A673 (cell line): ENCODE data around the gene S100B. TPM values are rescaled to one million over a fixed set of nuclear protein-coding genes. Genes with fewer than 3 reads are reported as not detected.

ENCODE experiments used
- BruUV-seq: library from RNA; stranded (reverse); fragments of 400-500 nt; replicated peaks from 2 replicates; lab custom pipeline; 2021; lab: Mats Ljungman, UMichigan
- CTCF ChIA-PET: fragments of 300-600 bp; sonication (Branson Sonifier 250); formaldehyde crosslinking; loops from one replicate; lab custom pipeline; 2022; ENCODE audit warnings: antibody characterized with exemption; lab: Charles Lee
- POLR2A ChIA-PET: fragments of 300-600 bp; sonication (Branson Sonifier 250); formaldehyde crosslinking; loops from one replicate; lab custom pipeline; 2022; ENCODE audit warnings: antibody characterized with exemption; ENCODE audit not compliant: low non-redundant PET; lab: Charles Lee
- DNase-seq: peaks from one replicate; pipeline ENCODE4 v3.0.0-alpha.2; 2015; ENCODE audit warnings: low spot score
- H3K27ac ChIP-seq: fragments of 200-600 bp; sonication (generic); 2 replicates; pipeline ENCODE4 v1.5.1; 2016; ENCODE audit warnings: mixed run types, low read depth, mild to moderate bottlenecking, mixed read lengths, antibody characterized with exemption, low read length; ENCODE audit not compliant: poor library complexity, severe bottlenecking
- H3K27me3 ChIP-seq: fragments of 200-600 bp; sonication (generic); replicated peaks from 2 replicates; pipeline ENCODE4 v1.6.1; 2017; ENCODE audit warnings: mixed run types, low read depth, mild to moderate bottlenecking, mixed read lengths, antibody characterized with exemption, low read length; ENCODE audit not compliant: insufficient read depth, poor library complexity
- H3K36me3 ChIP-seq: fragments of 200-600 bp; sonication (generic); 2 replicates; pipeline ENCODE4 v1.6.1; 2016; ENCODE audit warnings: mixed run types, mild to moderate bottlenecking, mixed read lengths, antibody characterized with exemption, low read length; ENCODE audit not compliant: insufficient read depth, poor library complexity, severe bottlenecking
- H3K4me1 ChIP-seq: fragments of 200-600 bp; sonication (generic); 2 replicates; pipeline ENCODE4 v1.6.1; 2017; ENCODE audit warnings: mixed run types, mild to moderate bottlenecking, mixed read lengths, antibody characterized with exemption, low read length; ENCODE audit not compliant: insufficient read depth, poor library complexity, severe bottlenecking
- H3K4me3 ChIP-seq: fragments of 200-600 bp; sonication (generic); 2 replicates; pipeline ENCODE4 v1.5.1; 2016; ENCODE audit warnings: low read depth, mixed run types, mild to moderate bottlenecking, mixed read lengths, low read length; ENCODE audit not compliant: poor library complexity, severe bottlenecking
- H3K9me3 ChIP-seq: fragments of 200-600 bp; sonication (generic); 2 replicates; pipeline ENCODE4 v1.6.1; 2016; ENCODE audit warnings: mixed run types, low read depth, mild to moderate bottlenecking, mixed read lengths, antibody characterized with exemption, low read length; ENCODE audit not compliant: poor library complexity, severe bottlenecking
- EZH2 ChIP-seq: fragments of 200-600 bp; sonication (generic); IDR thresholded peaks from 2 replicates; pipeline ENCODE4 v1.6.1; 2017; ENCODE audit warnings: borderline replicate concordance, low read depth, mild to moderate bottlenecking, mixed read lengths, antibody characterized with exemption, low read length; ENCODE audit not compliant: poor library complexity, severe bottlenecking
- intact Hi-C: fragments of 100-400 bp; cut with micrococcal nuclease; formaldehyde crosslinking; loops from one replicate; pipeline ENCODE4 v1.10.0; 2022; ENCODE audit not compliant: unreplicated experiment
- total RNA-seq: library from RNA; stranded (reverse); gene quantifications from 2 replicates; pipeline ENCODE4 v1.2.3, GENCODE V29; 2021
- TF ChIP-seq, protein P1 (sequence below): fragments of 300-800, 200-600 bp; sonication (generic); conservative IDR thresholded peaks from 2 replicates; pipeline ENCODE4 v1.5.1; 2017; ENCODE audit warnings: low read depth, mild to moderate bottlenecking, antibody characterized with exemption, low read length, moderate library complexity, mixed read lengths

S100B gene
- total RNA-seq, 1 experiment from 2014 or later = not detected

DNA sequence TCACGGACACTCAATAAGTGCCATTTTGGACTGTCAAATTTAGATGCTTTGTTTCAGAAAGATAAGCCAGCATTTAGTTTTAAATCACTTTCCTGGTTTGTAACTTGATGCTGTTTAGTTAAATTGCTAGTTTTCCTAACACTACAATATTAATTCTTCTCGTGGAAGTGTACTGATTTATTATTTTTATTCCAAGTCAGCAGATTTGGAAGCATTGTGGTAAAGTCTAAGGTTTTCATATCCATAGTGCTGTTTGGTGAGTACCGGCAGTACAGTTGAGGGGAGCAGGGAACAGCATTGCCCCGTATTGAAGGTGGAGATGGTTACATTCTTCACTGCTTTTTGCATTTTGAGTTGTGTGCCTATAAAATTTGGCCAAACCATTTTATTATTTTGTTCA is 36.3 kb downstream of the S100B start:
- Histone ChIP-seq H3K27ac (no peak overlapping the region), H3K4me3 (no peak overlapping the region), H3K4me1 (no peaks in the 10 kb centered on the region), H3K27me3 (no peaks in the 10 kb centered on the region), H3K36me3 (peaks cover 31% of the 10 kb centered on the region), H3K9me3 (no peaks in the 10 kb centered on the region)
- TF ChIP-seq, protein P1, sequence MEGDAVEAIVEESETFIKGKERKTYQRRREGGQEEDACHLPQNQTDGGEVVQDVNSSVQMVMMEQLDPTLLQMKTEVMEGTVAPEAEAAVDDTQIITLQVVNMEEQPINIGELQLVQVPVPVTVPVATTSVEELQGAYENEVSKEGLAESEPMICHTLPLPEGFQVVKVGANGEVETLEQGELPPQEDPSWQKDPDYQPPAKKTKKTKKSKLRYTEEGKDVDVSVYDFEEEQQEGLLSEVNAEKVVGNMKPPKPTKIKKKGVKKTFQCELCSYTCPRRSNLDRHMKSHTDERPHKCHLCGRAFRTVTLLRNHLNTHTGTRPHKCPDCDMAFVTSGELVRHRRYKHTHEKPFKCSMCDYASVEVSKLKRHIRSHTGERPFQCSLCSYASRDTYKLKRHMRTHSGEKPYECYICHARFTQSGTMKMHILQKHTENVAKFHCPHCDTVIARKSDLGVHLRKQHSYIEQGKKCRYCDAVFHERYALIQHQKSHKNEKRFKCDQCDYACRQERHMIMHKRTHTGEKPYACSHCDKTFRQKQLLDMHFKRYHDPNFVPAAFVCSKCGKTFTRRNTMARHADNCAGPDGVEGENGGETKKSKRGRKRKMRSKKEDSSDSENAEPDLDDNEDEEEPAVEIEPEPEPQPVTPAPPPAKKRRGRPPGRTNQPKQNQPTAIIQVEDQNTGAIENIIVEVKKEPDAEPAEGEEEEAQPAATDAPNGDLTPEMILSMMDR = no peak
- no peak for TF ChIP-seq EZH2
- DNase-seq = no peak
- BruUV-seq = no TSS peak
- intact Hi-C loops = no loop called here
- CTCF ChIA-PET = no interaction called here
- POLR2A ChIA-PET = no interaction called here

DNA sequence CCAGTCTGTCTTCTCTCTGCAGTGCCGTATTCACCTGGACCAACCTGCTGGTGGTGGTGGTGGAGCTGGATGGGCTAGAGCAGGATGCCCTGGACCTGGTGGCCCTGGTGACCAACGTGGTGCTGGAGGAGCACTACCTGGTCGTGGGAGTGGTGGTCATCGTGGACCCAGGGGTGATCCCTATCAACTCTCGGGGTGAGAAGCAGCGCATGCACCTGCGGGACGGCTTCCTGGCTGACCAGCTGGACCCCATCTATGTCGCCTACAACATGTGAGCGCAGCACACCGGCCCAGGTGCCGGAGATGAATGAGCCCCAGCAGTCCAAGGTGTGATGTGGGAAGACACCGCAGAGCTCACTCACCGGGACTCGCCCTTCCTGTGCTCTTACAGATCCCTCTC is 37.5 kb downstream of the S100B start:
- ChIA-PET CTCF (no interaction called here), POLR2A (no interaction called here)
- no peaks in the 10 kb centered on the region for H3K9me3 ChIP-seq
- H3K4me1 ChIP-seq = no peaks in the 10 kb centered on the region
- H3K36me3 ChIP-seq = peaks cover 30% of the 10 kb centered on the region
- no peak for DNase-seq
- no peak overlapping the region for H3K27ac ChIP-seq
- TF ChIP-seq, protein P1 = no peak
- TF ChIP-seq EZH2 = no peak
- H3K27me3 ChIP-seq = no peaks in the 10 kb centered on the region
- intact Hi-C loops = no loop called here
- BruUV-seq = no TSS peak
- no peak overlapping the region for H3K4me3 ChIP-seq

DNA sequence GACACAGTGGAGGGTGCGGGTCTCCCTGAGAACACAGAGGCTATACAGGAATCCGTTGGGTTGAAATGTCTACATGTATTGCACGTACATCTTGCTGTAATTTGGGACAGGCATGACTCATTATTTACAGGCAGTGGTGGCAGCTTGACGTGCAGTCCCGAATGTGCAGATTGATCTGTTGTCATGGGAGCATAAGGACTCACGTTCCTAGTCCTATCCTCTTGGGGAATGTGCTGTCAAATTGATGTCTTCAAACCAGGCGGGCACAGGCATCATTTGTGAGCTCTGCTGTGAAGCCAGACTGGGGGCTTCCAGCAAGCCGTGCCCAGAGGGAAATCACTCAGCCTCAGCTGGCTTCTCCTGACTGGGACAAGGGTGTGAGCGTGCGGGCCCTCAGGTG is 40.5 kb downstream of the S100B start:
- ChIA-PET CTCF (no interaction called here), POLR2A (no interaction called here)
- DNase-seq = peak; percentile 19
- BruUV-seq = no TSS peak
- Histone ChIP-seq H3K36me3 (peaks cover 18% of the 10 kb centered on the region), H3K9me3 (no peaks in the 10 kb centered on the region), H3K27me3 (no peaks in the 10 kb centered on the region), H3K27ac (no peak overlapping the region), H3K4me3 (no peak overlapping the region), H3K4me1 (no peaks in the 10 kb centered on the region)
- TF ChIP-seq EZH2 = no peak
- TF ChIP-seq, protein P1 = no peak
- intact Hi-C loops = no loop called here
